Mucosa of stomach (tissue), 1 donor: ENCODE results near the gene CENPVL1.
"Not testable (repeated sequence)": the region's sequence is repeated elsewhere in the genome, so short reads cannot be mapped to it uniquely, and the experiment has no call there.

Experiments used
- H3K27me3 ChIP-seq: one replicate; pipeline ENCODE4 v1.7.0; 2013; ENCODE audit warnings: mild to moderate bottlenecking, low read length; ENCODE audit not compliant: control insufficient read depth, insufficient read depth
- H3K36me3 ChIP-seq: one replicate; pipeline ENCODE4 v1.7.0; 2013; ENCODE audit warnings: low read length; ENCODE audit not compliant: control insufficient read depth, insufficient read depth
- H3K4me1 ChIP-seq: one replicate; pipeline ENCODE4 v1.7.0; 2013; ENCODE audit warnings: mild to moderate bottlenecking, low read length; ENCODE audit not compliant: control insufficient read depth, insufficient read depth
- H3K4me3 ChIP-seq: one replicate; pipeline ENCODE4 v1.7.0; 2013; ENCODE audit warnings: low read length
- H3K9ac ChIP-seq: one replicate; pipeline ENCODE4 v1.7.0; 2013; ENCODE audit warnings: mild to moderate bottlenecking, low read length, moderate library complexity
- H3K9me3 ChIP-seq: one replicate; pipeline ENCODE4 v1.7.0; 2013; ENCODE audit warnings: mild to moderate bottlenecking, low read length, moderate library complexity; ENCODE audit not compliant: control insufficient read depth
- donor health status: Pancreatic carcinoma.

CENPVL1 gene

GRCh38 chrX:51710277-51711164 is at the start of gene CENPVL1:
Gene CENPVL1 (plus strand): TSS chrX:51710512. CDS start chrX:51710512, 0 bp downstream.
- H3K9me3 ChIP-seq, H3K4me3 ChIP-seq, H3K9ac ChIP-seq, H3K36me3 ChIP-seq, H3K4me1 ChIP-seq, H3K27me3 ChIP-seq: not testable (repeated sequence)

DNA sequence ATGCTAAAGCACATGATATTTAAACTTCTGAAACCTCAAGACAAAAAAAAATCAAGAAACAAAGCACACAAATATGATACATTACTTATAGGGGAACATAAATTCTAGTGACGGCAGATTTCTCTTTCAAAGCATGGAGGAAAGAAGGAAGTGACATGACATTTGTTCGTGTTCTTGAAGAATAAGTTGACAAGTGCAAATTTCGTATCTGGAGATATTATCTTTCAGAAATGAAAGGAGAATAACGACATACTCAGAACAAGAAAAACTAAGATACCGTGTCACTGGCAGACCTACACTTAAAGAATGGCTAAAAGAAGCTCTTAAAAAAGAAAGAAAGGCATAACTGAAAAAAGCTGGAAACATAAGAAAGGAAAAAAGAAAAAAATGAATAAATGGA is 44.3 kb upstream of the CENPVL1 start:
- H3K4me3 ChIP-seq: no peak overlapping the region
- H3K27me3 ChIP-seq: no peaks in the 10 kb centered on the region
- no peak overlapping the region for H3K9ac ChIP-seq
- H3K4me1 ChIP-seq: no peaks in the 10 kb centered on the region
- no peaks in the 10 kb centered on the region for H3K36me3 ChIP-seq
- no peaks in the 10 kb centered on the region for H3K9me3 ChIP-seq

DNA sequence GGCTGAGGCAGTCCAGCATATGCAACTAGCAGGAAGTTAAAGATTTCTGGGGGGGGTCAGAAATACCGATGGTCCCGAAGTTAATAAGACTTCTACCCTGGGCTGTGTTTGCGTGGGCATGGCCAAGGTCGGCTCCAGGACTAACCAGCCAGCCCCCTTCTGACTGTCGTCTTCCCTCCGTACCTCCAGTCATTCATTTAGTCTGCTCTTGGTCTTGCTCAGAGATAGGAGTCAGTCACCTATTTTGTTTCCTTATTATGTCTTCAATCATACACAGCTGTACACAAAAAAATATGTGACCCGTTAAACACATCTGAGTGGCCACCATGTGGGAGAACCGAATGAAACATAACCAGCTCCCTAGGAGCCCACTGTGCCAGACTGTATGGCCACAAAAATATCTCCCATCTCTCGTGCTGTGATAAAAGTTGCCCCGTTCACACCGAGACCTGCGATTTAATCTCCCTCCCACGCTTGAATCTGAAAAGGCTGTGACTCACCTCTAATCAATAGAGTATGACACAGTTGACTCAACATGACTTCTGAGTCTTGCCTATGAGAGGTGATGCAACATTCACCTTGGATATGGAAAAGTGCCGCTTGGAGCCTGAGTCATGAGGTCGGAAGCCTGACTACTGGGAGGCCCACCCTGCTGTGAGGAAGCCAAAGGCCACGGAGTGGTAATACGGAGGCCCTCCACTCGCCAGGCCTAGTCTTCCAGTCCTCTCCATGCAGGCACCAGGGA is 30.5 kb upstream of the CENPVL1 start:
- H3K4me3 ChIP-seq, H3K4me1 ChIP-seq, H3K36me3 ChIP-seq, H3K9ac ChIP-seq, H3K27me3 ChIP-seq, H3K9me3 ChIP-seq: not testable (repeated sequence)

GRCh38 chrX:51681808-51682719 is 28.2 kb upstream of the CENPVL1 start:
- not testable (repeated sequence) for H3K9ac ChIP-seq, H3K4me1 ChIP-seq, H3K4me3 ChIP-seq, H3K9me3 ChIP-seq, H3K27me3 ChIP-seq, H3K36me3 ChIP-seq

DNA sequence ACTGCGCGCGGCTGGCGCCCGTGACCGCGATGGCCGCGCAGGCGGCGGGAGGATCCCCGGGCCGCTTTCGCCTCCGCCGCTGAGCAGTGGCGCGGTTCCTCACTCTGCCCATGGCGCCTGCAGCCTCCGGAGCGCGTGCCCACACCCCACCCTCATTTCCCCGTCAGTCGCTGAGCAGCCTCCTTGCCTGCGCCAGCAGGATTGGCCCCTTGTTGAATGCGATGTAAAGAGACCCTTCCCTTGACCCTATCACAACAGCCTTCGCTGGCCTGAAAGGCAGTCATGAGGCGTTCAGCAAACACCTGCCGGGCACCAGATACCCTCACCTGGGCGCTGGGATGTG is 27.6 kb upstream of the CENPVL1 start, which contains the start of gene CENPVL2:
Gene CENPVL2 (minus strand): TSS at position 112 of the 343 bp plus-strand sequence. CDS start 0 bp downstream, at position 112.
- not testable (repeated sequence) for H3K36me3 ChIP-seq, H3K9me3 ChIP-seq, H3K4me1 ChIP-seq, H3K9ac ChIP-seq, H3K4me3 ChIP-seq, H3K27me3 ChIP-seq

DNA sequence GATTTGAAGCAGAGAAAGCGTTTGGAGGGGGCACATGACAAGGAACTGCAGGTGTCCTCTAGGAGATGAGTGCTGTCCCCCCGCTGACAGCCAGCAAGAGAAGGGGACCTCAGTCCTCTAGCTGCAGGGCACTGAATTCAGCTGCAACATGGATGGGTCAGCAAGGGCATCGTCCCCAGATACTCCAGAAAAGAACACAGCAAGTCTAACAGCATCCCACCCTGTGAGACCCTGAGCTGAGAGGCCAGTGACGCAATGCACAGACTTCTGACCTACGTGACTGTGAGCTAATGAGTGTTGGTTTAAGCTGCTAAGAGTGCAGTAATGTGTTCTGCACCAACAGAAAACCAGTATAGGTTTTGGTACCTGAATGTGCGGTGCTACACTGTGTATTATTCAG is 16.1 kb upstream of the CENPVL1 start:
- H3K4me1 ChIP-seq: no peaks in the 10 kb centered on the region
- no peaks in the 10 kb centered on the region for H3K9me3 ChIP-seq
- H3K9ac ChIP-seq: no peak overlapping the region
- H3K36me3 ChIP-seq: no peaks in the 10 kb centered on the region
- no peaks in the 10 kb centered on the region for H3K27me3 ChIP-seq
- H3K4me3 ChIP-seq: no peak overlapping the region

DNA sequence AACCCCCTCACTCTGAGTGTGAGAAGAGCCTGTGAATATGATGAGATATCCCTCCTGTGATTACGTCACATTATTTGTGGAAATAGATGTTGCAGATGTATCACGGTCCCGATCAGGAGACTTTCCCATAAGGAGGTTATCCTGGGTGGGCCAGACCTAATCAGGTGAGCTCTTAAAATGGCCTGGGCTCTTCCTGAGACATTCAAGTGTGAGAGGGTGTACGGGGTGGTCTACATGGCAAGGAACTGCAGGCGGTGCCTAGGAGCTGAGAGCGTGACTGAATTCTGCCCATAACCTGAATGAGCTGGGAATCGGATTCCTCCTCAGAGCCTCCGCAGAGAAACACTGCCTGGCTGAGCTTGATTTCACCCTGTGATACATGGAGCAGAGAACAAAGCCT is 12.9 kb upstream of the CENPVL1 start:
- Histone ChIP-seq H3K4me3 (no peak overlapping the region), H3K36me3 (no peaks in the 10 kb centered on the region), H3K4me1 (no peaks in the 10 kb centered on the region), H3K27me3 (no peaks in the 10 kb centered on the region), H3K9me3 (no peaks in the 10 kb centered on the region), H3K9ac (no peak overlapping the region)

- H3K36me3 ChIP-seq, H3K4me1 ChIP-seq, H3K9ac ChIP-seq, H3K9me3 ChIP-seq, H3K27me3 ChIP-seq, H3K4me3 ChIP-seq: not testable (repeated sequence)
Measured at GRCh38 chrX:51712943-51713647, 2.8 kb downstream of the CENPVL1 start.

DNA sequence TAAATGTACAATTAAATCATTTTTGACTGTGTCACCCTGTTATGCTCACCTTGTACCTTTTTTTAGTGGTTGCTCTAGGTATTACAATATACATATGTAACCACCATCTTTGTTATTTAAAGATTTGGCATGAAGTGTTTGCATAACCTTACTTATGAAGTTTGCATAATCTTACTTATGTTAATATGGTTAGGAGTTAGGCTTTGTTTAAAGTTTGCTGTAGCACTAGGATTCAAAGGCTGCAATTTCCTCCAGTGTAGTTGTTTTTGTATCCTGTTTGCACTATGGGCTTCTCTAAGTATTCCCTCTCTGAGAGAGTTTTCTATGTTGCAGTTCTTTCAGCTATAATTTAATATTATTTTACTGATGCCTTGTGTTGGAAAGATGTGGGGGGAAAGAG is 17.9 kb downstream of the CENPVL1 start:
- no peaks in the 10 kb centered on the region for H3K36me3 ChIP-seq
- no peak overlapping the region for H3K9ac ChIP-seq
- H3K9me3 ChIP-seq: no peaks in the 10 kb centered on the region
- no peaks in the 10 kb centered on the region for H3K27me3 ChIP-seq
- H3K4me3 ChIP-seq: no peak overlapping the region
- H3K4me1 ChIP-seq: no peaks in the 10 kb centered on the region

GRCh38 chrX:51737091-51737490 is 26.8 kb downstream of the CENPVL1 start:
- Histone ChIP-seq H3K9ac (no peak overlapping the region), H3K9me3 (no peaks in the 10 kb centered on the region), H3K4me1 (no peaks in the 10 kb centered on the region), H3K36me3 (no peaks in the 10 kb centered on the region), H3K4me3 (no peak overlapping the region), H3K27me3 (no peaks in the 10 kb centered on the region)

DNA sequence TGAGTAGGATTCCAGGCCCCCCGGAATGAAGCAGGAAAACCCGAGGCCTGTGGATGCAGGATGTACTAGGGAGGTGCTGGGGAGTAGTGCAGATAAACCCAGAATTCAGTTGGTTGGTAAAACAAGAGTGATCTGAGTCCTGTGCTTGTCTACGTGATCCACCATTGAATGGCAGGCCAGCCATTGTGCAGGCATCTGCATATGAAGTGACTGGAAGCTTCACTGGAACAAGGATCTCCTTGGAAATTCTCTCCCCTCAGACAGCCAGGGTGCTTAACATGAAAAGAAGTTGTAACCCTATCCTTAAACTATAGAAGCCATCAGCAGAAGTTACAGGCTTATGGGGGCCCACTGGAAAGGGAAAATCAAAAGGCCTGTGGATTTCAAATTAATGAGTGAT is 32.3 kb downstream of the CENPVL1 start:
- no peaks in the 10 kb centered on the region for H3K9me3 ChIP-seq
- no peaks in the 10 kb centered on the region for H3K36me3 ChIP-seq
- H3K9ac ChIP-seq: no peak overlapping the region
- H3K4me3 ChIP-seq: no peak overlapping the region
- no peaks in the 10 kb centered on the region for H3K27me3 ChIP-seq
- H3K4me1 ChIP-seq: no peaks in the 10 kb centered on the region
